Caco-2 (cell line): ENCODE measurements around the gene TMEM100. TPM values are rescaled to one million over a fixed set of nuclear protein-coding genes. Genes with fewer than 3 reads are reported as not detected.

Experiments used
- BruUV-seq: library from RNA; stranded (reverse); fragments of 400-500 nt; replicated peaks from 2 replicates; lab custom pipeline; 2021; lab: Mats Ljungman, UMichigan
- CTCF ChIA-PET: fragments of 300-600 bp; sonication (Branson Sonifier 250); formaldehyde crosslinking; loops from one replicate; lab custom pipeline; 2022; ENCODE audit warnings: antibody characterized with exemption; lab: Charles Lee
- POLR2A ChIA-PET: fragments of 300-600 bp; sonication (Branson Sonifier 250); formaldehyde crosslinking; loops from one replicate; lab custom pipeline; 2022; ENCODE audit warnings: antibody characterized with exemption; lab: Charles Lee
- DNase-seq, 2 experiments: peaks; one replicate each; pipeline versions ENCODE4 v3.0.0 to v3.0.0-alpha.2; 2020 to 2022
- H3K27me3 ChIP-seq: replicated peaks from 2 replicates; pipeline ENCODE4 v1.6.0; 2011; ENCODE audit warnings: low read length; ENCODE audit not compliant: control insufficient read depth, insufficient read depth
- H3K36me3 ChIP-seq: 2 replicates; pipeline ENCODE4 v1.5.1; 2011; ENCODE audit warnings: low read length; ENCODE audit not compliant: control insufficient read depth, insufficient read depth
- H3K4me1 ChIP-seq: fragments of 250-450 bp; sonication (Bioruptor Pico); 2 replicates; pipeline ENCODE4 v1.5.1; 2020; ENCODE audit warnings: mild to moderate bottlenecking
- H3K4me3 ChIP-seq: 2 replicates; pipeline ENCODE4 v1.5.1; 2011; ENCODE audit warnings: low read depth, mild to moderate bottlenecking, control low read depth, low read length
- H3K9me3 ChIP-seq: fragments of 250-450 bp; sonication (Bioruptor Pico); 2 replicates; pipeline ENCODE4 v1.5.1; 2020; ENCODE audit warnings: mild to moderate bottlenecking, moderate library complexity
- H3K27ac Mint-ChIP-seq: one replicate; pipeline ENCODE4 v1.8.0; 2022; ENCODE audit warnings: mixed read lengths; ENCODE audit not compliant: unreplicated experiment
- H3K27me3 Mint-ChIP-seq: one replicate; pipeline ENCODE4 v1.8.0; 2022; ENCODE audit warnings: mixed read lengths; ENCODE audit not compliant: insufficient read depth, unreplicated experiment
- H3K36me3 Mint-ChIP-seq: one replicate; pipeline ENCODE4 v1.8.0; 2022; ENCODE audit warnings: mild to moderate bottlenecking, mixed read lengths; ENCODE audit not compliant: insufficient read depth, unreplicated experiment
- H3K4me1 Mint-ChIP-seq: one replicate; pipeline ENCODE4 v1.8.0; 2022; ENCODE audit warnings: low read depth, mixed read lengths; ENCODE audit not compliant: unreplicated experiment
- H3K4me3 Mint-ChIP-seq: one replicate; pipeline ENCODE4 v1.8.0; 2022; ENCODE audit warnings: mild to moderate bottlenecking, moderate library complexity, mixed read lengths; ENCODE audit not compliant: unreplicated experiment
- H3K9me3 Mint-ChIP-seq: one replicate; pipeline ENCODE4 v1.8.0; 2022; ENCODE audit warnings: mixed read lengths; ENCODE audit not compliant: unreplicated experiment
- CTCF ChIP-seq, 2 experiments: fragments of 200-600 bp in 1 of 2; IDR thresholded peaks; 1 replicate in 1 of 2; 2 replicates in 1 of 2; pipeline versions ENCODE4 v1.5.1 to v1.8.0; 2011 to 2022; ENCODE audit warnings: antibody characterized with exemption in 1 of 2, control low read depth in 1 of 2, inconsistent platforms in 1 of 2, low read depth in 1 of 2, low read length in 1 of 2, mild to moderate bottlenecking in 1 of 2, moderate library complexity in 1 of 2; ENCODE audit not compliant: insufficient read depth in 1 of 2, severe bottlenecking in 1 of 2, unreplicated experiment in 1 of 2
- intact Hi-C: fragments of 100-400 bp; cut with micrococcal nuclease; formaldehyde crosslinking; loops from one replicate; pipeline ENCODE4 v1.10.0; 2022; ENCODE audit not compliant: unreplicated experiment
- total RNA-seq: library from RNA; stranded (reverse); gene quantifications from 2 replicates; pipeline ENCODE4 v1.2.3, GENCODE V29; 2022

Gene TMEM100
- total RNA-seq, 1 experiment from 2014 or later = not detected

- Histone ChIP-seq H3K4me1 (no peaks in the 10 kb centered on the region), H3K9me3 (peaks cover 5% of the 10 kb centered on the region; the same call in 1 of the 2 replicates), H3K36me3 (no peaks in the 10 kb centered on the region), H3K27me3 (no peaks in the 10 kb centered on the region; the same call in 1 of the 2 replicates), H3K4me3 (no peak overlapping the region)
- TF ChIP-seq CTCF (IDR thresholded peaks at IDR 0.05; ENCODE audit: insufficient read depth in 1 of 2, low read depth in 1 of 2, low read length in 1 of 2, severe bottlenecking in 1 of 2, unreplicated experiment in 1 of 2) = no peak
- H3K27ac Mint-ChIP-seq = no peak overlapping the region
- BruUV-seq = no TSS peak
- H3K36me3 Mint-ChIP-seq = no peaks in the 10 kb centered on the region
- H3K9me3 Mint-ChIP-seq = no peaks in the 10 kb centered on the region
- CTCF ChIA-PET = interaction anchor here (0.6 kb wide), 1 partner anchor 12 kb away, joined by 3 read pairs; no protein-coding TSS in a partner anchor
- POLR2A ChIA-PET = no interaction called here
- intact Hi-C loops = no loop called here
- H3K27me3 Mint-ChIP-seq = peaks cover 35% of the 10 kb centered on the region
- H3K4me3 Mint-ChIP-seq = no peak overlapping the region
- no peak for DNase-seq
- no peaks in the 10 kb centered on the region for H3K4me1 Mint-ChIP-seq
These were observed 804 bp upstream of the TMEM100 start for GRCh38 chr17:55723488-55723848.

- intact Hi-C loops = no loop called here
- ChIA-PET CTCF (interaction anchor here (0.7 kb wide), 1 partner anchor 80 kb away, joined by 3 read pairs; no protein-coding TSS in a partner anchor), POLR2A (no interaction called here)
- DNase-seq = no peak
- H3K9me3 ChIP-seq = peaks cover 5% of the 10 kb centered on the region; the same call in 1 of the 2 replicates
- peaks cover 31% of the 10 kb centered on the region for H3K27me3 Mint-ChIP-seq
- no peaks in the 10 kb centered on the region; the same call in 1 of the 2 replicates for H3K27me3 ChIP-seq
- no peak for TF ChIP-seq CTCF (IDR thresholded peaks at IDR 0.05; ENCODE audit: insufficient read depth in 1 of 2, low read depth in 1 of 2, low read length in 1 of 2, severe bottlenecking in 1 of 2, unreplicated experiment in 1 of 2)
- no peaks in the 10 kb centered on the region for H3K4me1 Mint-ChIP-seq
- no peak overlapping the region for H3K27ac Mint-ChIP-seq
- no peaks in the 10 kb centered on the region for H3K9me3 Mint-ChIP-seq
- no peaks in the 10 kb centered on the region for H3K36me3 Mint-ChIP-seq
- no peaks in the 10 kb centered on the region for H3K36me3 ChIP-seq
- BruUV-seq = no TSS peak
- no peaks in the 10 kb centered on the region for H3K4me1 ChIP-seq
- H3K4me3 Mint-ChIP-seq = no peak overlapping the region
- no peak overlapping the region for H3K4me3 ChIP-seq
These were observed 488 bp downstream of the TMEM100 start for GRCh38 chr17:55722016-55722736.

GRCh38 chr17:55720919-55721836, 1.5 kb downstream of the TMEM100 start:
- H3K27me3 ChIP-seq = no peaks in the 10 kb centered on the region; the same call in 1 of the 2 replicates
- intact Hi-C loops = no loop called here
- peaks cover 27% of the 10 kb centered on the region for H3K27me3 Mint-ChIP-seq
- H3K36me3 ChIP-seq = no peaks in the 10 kb centered on the region
- CTCF ChIA-PET = interaction anchor here (0.6 kb wide), 1 partner anchor 194 kb away, joined by 7 read pairs; no protein-coding TSS in a partner anchor
- no peaks in the 10 kb centered on the region for H3K4me1 ChIP-seq
- no TSS peak for BruUV-seq
- H3K9me3 ChIP-seq = peaks cover 5% of the 10 kb centered on the region; the same call in 1 of the 2 replicates
- no peak overlapping the region for H3K4me3 ChIP-seq
- no peaks in the 10 kb centered on the region for H3K36me3 Mint-ChIP-seq
- TF ChIP-seq CTCF (IDR thresholded peaks at IDR 0.05; ENCODE audit: insufficient read depth in 1 of 2, low read depth in 1 of 2, low read length in 1 of 2, severe bottlenecking in 1 of 2, unreplicated experiment in 1 of 2) = no peak
- no peak for DNase-seq
- H3K4me1 Mint-ChIP-seq = no peaks in the 10 kb centered on the region
- no peak overlapping the region for H3K27ac Mint-ChIP-seq
- no peaks in the 10 kb centered on the region for H3K9me3 Mint-ChIP-seq
- no peak overlapping the region for H3K4me3 Mint-ChIP-seq
- POLR2A ChIA-PET = no interaction called here
